ENCODE results near the gene KCTD13.
"Not testable (repeated sequence)": the region's sequence is repeated elsewhere in the genome, so short reads cannot be mapped to it uniquely, and the experiment has no call there.

The KCTD13 gene

GRCh38 chr16:29877266-29877961 is 48.6 kb downstream of the KCTD13 start:
- H3K27ac ChIP-seq (ENCODE audit: low read depth, low read length) = no peak overlapping the region
- H3K79me2 ChIP-seq (ENCODE audit: control insufficient read depth, insufficient read depth, low read length, unreplicated experiment) = no peaks in the 10 kb centered on the region
- H3K27me3 ChIP-seq (ENCODE audit: insufficient read depth, low read length) = peaks cover 25% of the 10 kb centered on the region
- no peaks in the 10 kb centered on the region for H3K36me3 ChIP-seq (ENCODE audit: insufficient read depth, low read length)
- no peak overlapping the region for H3K4me3 ChIP-seq (ENCODE audit: low read depth, low read length)
- no peak overlapping the region for H2AFZ ChIP-seq (ENCODE audit: low read length, unreplicated experiment)
- no peaks in the 10 kb centered on the region for H3K4me1 ChIP-seq (ENCODE audit: control insufficient read depth, insufficient read depth, low read length, unreplicated experiment)

DNA sequence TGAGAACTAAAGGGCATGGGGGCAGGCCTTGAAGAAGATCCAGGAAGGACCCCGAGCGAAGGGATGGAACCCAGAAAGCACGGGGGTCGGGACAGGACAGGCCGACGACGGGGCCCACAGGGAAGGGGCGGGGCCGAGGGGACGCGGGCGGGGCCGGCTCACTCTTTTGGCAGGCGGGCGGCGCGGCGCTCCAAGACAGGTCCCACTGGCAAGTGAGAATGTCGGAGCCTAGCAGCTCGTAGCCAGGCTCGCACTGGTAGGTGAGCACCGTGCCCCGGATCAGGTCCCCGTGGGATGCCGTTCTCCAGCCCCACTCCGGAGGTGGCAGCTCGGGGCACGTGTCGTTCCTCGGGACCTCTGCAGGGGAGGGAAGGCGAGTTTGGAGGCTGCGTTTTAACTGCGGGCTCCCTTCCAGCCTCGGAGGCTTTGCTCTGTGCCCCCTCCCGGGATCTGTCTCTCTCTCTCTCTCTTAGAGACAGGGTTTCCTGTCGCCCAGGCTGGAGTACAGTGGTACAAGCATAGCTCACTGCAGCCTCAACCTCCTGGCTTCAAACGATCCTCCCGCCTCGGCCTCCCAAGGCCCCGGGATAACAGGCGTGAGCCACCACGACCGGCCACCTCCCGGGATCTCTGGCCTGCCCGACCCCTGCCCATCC is 49.3 kb downstream of the KCTD13 start:
- Histone ChIP-seq H3K27me3 (ENCODE audit: insufficient read depth, low read length) (peaks cover 25% of the 10 kb centered on the region), H3K4me1 (ENCODE audit: control insufficient read depth, insufficient read depth, low read length, unreplicated experiment) (no peaks in the 10 kb centered on the region), H2AFZ (ENCODE audit: low read length, unreplicated experiment) (peak overlapping the region; percentile 15), H3K4me3 (ENCODE audit: low read depth, low read length) (peak overlapping the region; percentile 58), H3K79me2 (ENCODE audit: control insufficient read depth, insufficient read depth, low read length, unreplicated experiment) (no peaks in the 10 kb centered on the region), H3K36me3 (ENCODE audit: insufficient read depth, low read length) (no peaks in the 10 kb centered on the region), H3K27ac (ENCODE audit: low read depth, low read length) (no peak overlapping the region)

- Histone ChIP-seq H3K4me3 (ENCODE audit: low read depth, low read length) (peak overlapping the region; percentile 58), H2AFZ (ENCODE audit: low read length, unreplicated experiment) (no peak overlapping the region), H3K79me2 (ENCODE audit: control insufficient read depth, insufficient read depth, low read length, unreplicated experiment) (no peaks in the 10 kb centered on the region), H3K27ac (ENCODE audit: low read depth, low read length) (no peak overlapping the region), H3K4me1 (ENCODE audit: control insufficient read depth, insufficient read depth, low read length, unreplicated experiment) (no peaks in the 10 kb centered on the region), H3K27me3 (ENCODE audit: insufficient read depth, low read length) (peaks cover 25% of the 10 kb centered on the region), H3K36me3 (ENCODE audit: insufficient read depth, low read length) (no peaks in the 10 kb centered on the region)
Observed at GRCh38 chr16:29876217-29876593, 49.8 kb downstream of the KCTD13 start.

GRCh38 chr16:29875206-29875605 is 50.8 kb downstream of the KCTD13 start:
- no peaks in the 10 kb centered on the region for H3K4me1 ChIP-seq (ENCODE audit: control insufficient read depth, insufficient read depth, low read length, unreplicated experiment)
- H3K27me3 ChIP-seq (ENCODE audit: insufficient read depth, low read length) = peaks cover 25% of the 10 kb centered on the region
- H3K36me3 ChIP-seq (ENCODE audit: insufficient read depth, low read length) = no peaks in the 10 kb centered on the region

GRCh38 chr16:29873319-29873718 is 52.7 kb downstream of the KCTD13 start:
- no peak overlapping the region for H2AFZ ChIP-seq (ENCODE audit: low read length, unreplicated experiment)
- H3K27ac ChIP-seq (ENCODE audit: low read depth, low read length) = no peak overlapping the region
- no peaks in the 10 kb centered on the region for H3K79me2 ChIP-seq (ENCODE audit: control insufficient read depth, insufficient read depth, low read length, unreplicated experiment)
- no peaks in the 10 kb centered on the region for H3K36me3 ChIP-seq (ENCODE audit: insufficient read depth, low read length)
- H3K27me3 ChIP-seq (ENCODE audit: insufficient read depth, low read length) = peaks cover 25% of the 10 kb centered on the region
- H3K4me1 ChIP-seq (ENCODE audit: control insufficient read depth, insufficient read depth, low read length, unreplicated experiment) = no peaks in the 10 kb centered on the region
- no peak overlapping the region for H3K4me3 ChIP-seq (ENCODE audit: low read depth, low read length)

More at GRCh38 chr16:29875206-29875605, 50.8 kb downstream of the KCTD13 start:
- Histone ChIP-seq H3K79me2 (ENCODE audit: control insufficient read depth, insufficient read depth, low read length, unreplicated experiment) (no peaks in the 10 kb centered on the region), H3K4me3 (ENCODE audit: low read depth, low read length) (no peak overlapping the region), H2AFZ (ENCODE audit: low read length, unreplicated experiment) (no peak overlapping the region), H3K27ac (ENCODE audit: low read depth, low read length) (no peak overlapping the region)

GRCh38 chr16:29871822-29872546 is 54.0 kb downstream of the KCTD13 start:
- no peaks in the 10 kb centered on the region for H3K4me1 ChIP-seq (ENCODE audit: control insufficient read depth, insufficient read depth, low read length, unreplicated experiment)
- H3K27ac ChIP-seq (ENCODE audit: low read depth, low read length) = no peak overlapping the region
- H3K36me3 ChIP-seq (ENCODE audit: insufficient read depth, low read length) = no peaks in the 10 kb centered on the region
- no peaks in the 10 kb centered on the region for H3K79me2 ChIP-seq (ENCODE audit: control insufficient read depth, insufficient read depth, low read length, unreplicated experiment)
- no peak overlapping the region for H2AFZ ChIP-seq (ENCODE audit: low read length, unreplicated experiment)
- H3K27me3 ChIP-seq (ENCODE audit: insufficient read depth, low read length) = peaks cover 12% of the 10 kb centered on the region
- H3K4me3 ChIP-seq (ENCODE audit: low read depth, low read length) = no peak overlapping the region

DNA sequence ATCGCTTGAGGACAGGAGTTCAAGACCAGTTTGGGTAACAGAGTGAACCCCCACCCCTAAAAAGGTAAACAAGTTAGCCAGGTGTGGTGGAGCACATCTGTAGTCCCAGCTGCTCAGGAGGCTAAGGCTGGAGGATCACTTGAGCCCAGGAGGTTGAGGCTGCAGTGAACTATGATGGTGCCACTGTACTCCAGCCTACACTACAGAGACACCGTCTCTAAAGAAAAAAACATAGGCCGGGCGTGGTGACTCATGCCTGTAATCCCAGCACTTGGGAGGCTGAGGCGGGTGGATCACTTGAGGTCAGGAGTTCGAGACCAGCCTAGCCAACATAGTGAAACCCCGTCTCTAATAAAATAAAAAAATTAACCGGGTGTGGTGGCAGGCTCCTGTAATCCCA is 57.0 kb downstream of the KCTD13 start:
- not testable (repeated sequence) for H3K79me2 ChIP-seq (ENCODE audit: control insufficient read depth, insufficient read depth, low read length, unreplicated experiment); H3K27me3 ChIP-seq (ENCODE audit: insufficient read depth, low read length); H3K36me3 ChIP-seq (ENCODE audit: insufficient read depth, low read length); H3K4me1 ChIP-seq (ENCODE audit: control insufficient read depth, insufficient read depth, low read length, unreplicated experiment); H3K4me3 ChIP-seq (ENCODE audit: low read depth, low read length); H2AFZ ChIP-seq (ENCODE audit: low read length, unreplicated experiment); H3K27ac ChIP-seq (ENCODE audit: low read depth, low read length)

DNA sequence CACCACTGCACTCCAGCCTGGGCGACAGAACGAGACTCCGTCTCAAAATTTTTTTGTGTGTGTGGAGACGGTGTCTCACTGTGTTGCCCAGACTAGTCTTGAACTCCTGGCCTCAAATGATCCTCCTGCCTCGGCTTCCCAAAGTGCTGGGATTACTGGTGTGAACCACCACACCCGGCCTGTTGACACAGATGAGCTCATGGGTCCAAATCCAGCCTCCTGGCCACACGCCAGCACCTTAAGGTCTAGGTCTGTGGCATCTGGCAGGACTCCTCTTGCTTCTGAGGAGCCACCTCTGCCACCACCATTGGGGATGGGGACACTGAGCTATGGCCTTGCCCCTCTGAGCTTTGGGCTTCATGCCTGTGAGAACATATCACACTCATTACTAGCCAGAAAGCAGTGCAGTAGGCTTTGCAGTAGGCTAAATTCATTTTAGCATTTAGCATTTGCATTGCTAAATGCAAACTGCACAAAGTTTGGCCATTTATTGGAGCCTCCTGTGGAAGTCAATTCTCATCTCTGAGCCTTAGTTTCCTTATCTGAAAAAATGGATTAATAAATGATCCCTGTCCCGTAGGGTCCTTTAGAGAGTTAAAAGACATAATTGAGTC is 57.5 kb downstream of the KCTD13 start:
- H2AFZ ChIP-seq (ENCODE audit: low read length, unreplicated experiment) = no peak overlapping the region
- no peaks in the 10 kb centered on the region for H3K4me1 ChIP-seq (ENCODE audit: control insufficient read depth, insufficient read depth, low read length, unreplicated experiment)
- no peaks in the 10 kb centered on the region for H3K27me3 ChIP-seq (ENCODE audit: insufficient read depth, low read length)

DNA sequence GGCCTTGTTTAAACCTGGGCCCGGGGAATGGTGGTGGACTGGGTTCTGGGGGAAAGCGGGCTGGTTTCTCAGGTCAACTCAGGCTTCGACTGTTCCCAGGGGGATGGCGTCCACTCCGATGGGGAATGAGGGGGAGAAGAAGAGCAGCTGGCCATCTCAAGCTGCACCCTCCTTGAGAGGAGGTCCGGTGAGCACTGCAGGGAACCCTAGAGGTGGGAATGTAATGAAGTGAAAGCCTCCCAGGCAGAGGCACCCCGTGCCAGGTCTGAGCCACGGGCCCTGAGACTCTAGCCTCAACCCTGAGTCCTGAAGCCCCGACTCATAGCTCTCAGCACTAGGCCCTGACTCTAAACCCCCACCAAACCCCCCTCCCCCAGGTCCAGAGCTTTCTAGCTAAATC is 61.8 kb downstream of the KCTD13 start:
- Histone ChIP-seq H3K4me1 (ENCODE audit: control insufficient read depth, insufficient read depth, low read length, unreplicated experiment) (peaks cover 4% of the 10 kb centered on the region), H2AFZ (ENCODE audit: low read length, unreplicated experiment) (no peak overlapping the region), H3K27me3 (ENCODE audit: insufficient read depth, low read length) (no peaks in the 10 kb centered on the region), H3K36me3 (ENCODE audit: insufficient read depth, low read length) (no peaks in the 10 kb centered on the region; the same call in 1 of the 2 replicates), H3K79me2 (ENCODE audit: control insufficient read depth, insufficient read depth, low read length, unreplicated experiment) (peaks cover 15% of the 10 kb centered on the region), H3K27ac (ENCODE audit: low read depth, low read length) (no peak overlapping the region), H3K4me3 (ENCODE audit: low read depth, low read length) (no peak overlapping the region)

More for the DNA sequence above, 57.5 kb downstream of the KCTD13 start:
- Histone ChIP-seq H3K79me2 (ENCODE audit: control insufficient read depth, insufficient read depth, low read length, unreplicated experiment) (no peaks in the 10 kb centered on the region), H3K36me3 (ENCODE audit: insufficient read depth, low read length) (no peaks in the 10 kb centered on the region), H3K27ac (ENCODE audit: low read depth, low read length) (no peak overlapping the region), H3K4me3 (ENCODE audit: low read depth, low read length) (no peak overlapping the region)

- H3K36me3 ChIP-seq (ENCODE audit: insufficient read depth, low read length) = no peaks in the 10 kb centered on the region; the same call in 1 of the 2 replicates
- no peak overlapping the region for H3K27ac ChIP-seq (ENCODE audit: low read depth, low read length)
- peaks cover 15% of the 10 kb centered on the region for H3K79me2 ChIP-seq (ENCODE audit: control insufficient read depth, insufficient read depth, low read length, unreplicated experiment)
Observed at GRCh38 chr16:29863669-29863984, 62.4 kb downstream of the KCTD13 start.

More at GRCh38 chr16:29863669-29863984, 62.4 kb downstream of the KCTD13 start:
- peak overlapping the region; percentile 86 for H3K4me3 ChIP-seq (ENCODE audit: low read depth, low read length)
- no peaks in the 10 kb centered on the region for H3K27me3 ChIP-seq (ENCODE audit: insufficient read depth, low read length)
- peaks cover 4% of the 10 kb centered on the region for H3K4me1 ChIP-seq (ENCODE audit: control insufficient read depth, insufficient read depth, low read length, unreplicated experiment)
- H2AFZ ChIP-seq (ENCODE audit: low read length, unreplicated experiment) = peak overlapping the region; percentile 66

All from ACC112 (cell line).